ENCODE data around the gene DRD4.

The DRD4 gene

DNA sequence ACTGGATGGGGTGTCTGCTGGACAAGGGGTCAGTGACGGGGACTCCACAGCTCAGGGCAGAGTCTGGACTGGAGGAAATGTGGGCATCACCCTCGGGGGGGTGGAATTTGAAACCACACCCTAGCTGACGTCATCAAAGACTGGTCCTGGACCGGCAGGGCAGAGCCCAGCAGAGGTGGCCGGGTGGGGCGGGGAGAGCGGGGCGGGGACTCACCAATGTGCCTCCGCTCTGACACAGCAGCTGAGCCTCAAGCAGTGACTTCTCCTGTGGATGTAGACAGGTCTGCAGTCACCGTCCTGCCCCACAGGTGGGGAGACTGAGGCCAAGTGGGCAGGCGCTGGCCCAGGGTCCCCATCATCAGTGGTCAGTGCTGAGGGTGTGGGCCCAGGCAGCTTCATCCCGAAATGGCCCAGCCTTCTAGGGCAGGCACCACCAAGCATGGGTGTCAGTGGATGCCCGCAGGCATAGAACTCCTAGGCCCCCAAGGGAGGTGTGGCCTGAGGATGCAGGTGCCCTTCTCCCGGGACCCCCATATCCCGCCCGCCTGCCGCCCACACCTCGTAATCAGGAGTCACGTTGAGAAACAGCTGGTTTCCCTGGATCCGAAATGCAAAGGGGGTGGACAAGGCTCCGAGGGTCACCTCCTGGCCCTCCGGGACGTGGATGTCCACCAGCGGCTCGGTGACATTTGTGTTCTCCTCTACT lies 12.9 kb upstream of the DRD4 start:
- DNase-seq: no peak

DNA sequence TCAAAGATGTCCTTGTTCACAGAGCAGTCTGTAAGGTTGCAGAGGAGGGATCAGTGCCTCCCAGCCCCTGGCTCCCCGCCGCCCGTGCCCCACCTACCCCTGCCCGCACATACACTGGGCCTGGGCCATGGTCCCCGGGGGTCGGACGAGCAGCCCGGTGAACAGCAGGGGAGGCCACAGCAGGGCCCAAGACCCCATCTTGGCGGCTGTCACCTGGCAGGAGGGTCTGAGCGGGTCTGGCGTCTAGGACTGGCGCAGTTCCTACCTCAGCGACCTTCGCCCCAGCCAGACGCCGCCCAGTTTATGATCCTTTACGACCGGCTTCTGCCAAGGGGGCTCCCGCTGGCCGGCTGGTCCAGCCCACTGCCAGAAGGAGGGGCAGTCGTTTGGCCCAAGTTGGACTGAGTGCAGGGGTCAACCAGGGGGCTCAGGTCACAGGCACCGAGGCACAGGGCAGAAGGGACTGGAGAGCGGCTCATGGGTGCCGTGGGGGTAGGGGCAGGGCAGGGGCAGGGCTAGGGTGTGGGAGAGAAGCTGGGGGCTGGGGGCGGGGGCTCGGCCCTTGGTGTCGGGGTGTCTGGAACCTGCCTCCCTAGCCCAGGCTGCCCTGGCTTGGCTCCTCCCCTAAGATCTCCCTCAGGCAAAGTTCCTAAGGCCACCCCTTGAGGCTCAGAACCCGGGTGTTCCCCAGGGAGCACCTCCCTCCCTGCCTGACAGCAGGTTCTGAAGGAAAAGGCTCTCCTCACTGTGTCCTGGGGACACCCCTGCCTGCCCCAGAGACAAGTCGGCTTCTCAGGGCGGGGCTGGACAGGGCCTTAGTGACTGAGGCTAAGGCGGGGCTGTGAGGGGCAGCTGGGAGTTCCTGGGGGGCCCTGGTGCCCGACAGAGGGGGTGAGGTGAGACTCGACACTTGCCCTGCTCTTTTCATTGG lies 12.1 kb upstream of the DRD4 start, which contains the start of gene CDHR5:
CDHR5 (minus strand) TSS at position 251 of the 931 bp plus-strand sequence; CDS start at position 198, 53 bp downstream.
- DNase-seq: no peak

- DNase-seq: no peak
These were observed 11.3 kb upstream of the DRD4 start for GRCh38 chr11:625636-626268.

- no peak for DNase-seq
These were observed 10.4 kb upstream of the DRD4 start, which contains the start of gene SCT for GRCh38 chr11:626475-627307. TSS of gene SCT (minus strand) at chr11:627181. CDS start at chr11:627143, 38 bp downstream.

DNA sequence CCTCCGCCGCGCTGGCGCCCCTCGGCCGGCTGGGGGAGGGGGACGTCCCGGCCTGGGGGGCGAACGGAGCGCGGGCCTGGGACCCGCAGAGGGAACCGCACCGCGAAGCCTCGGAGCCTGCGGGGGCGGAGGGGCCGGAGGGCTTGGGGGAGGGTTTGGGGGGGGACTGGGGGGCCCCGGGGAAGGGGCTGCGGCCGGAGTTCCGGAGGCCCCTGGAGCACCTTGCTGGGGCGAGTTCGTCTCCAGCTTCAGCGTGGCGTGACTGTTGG lies 9.8 kb upstream of the DRD4 start:
- no peak for DNase-seq

- no peak for DNase-seq
These were observed 9.0 kb upstream of the DRD4 start for GRCh38 chr11:628056-628455.

GRCh38 chr11:629237-629583 lies 7.9 kb upstream of the DRD4 start:
- no peak for DNase-seq

DNA sequence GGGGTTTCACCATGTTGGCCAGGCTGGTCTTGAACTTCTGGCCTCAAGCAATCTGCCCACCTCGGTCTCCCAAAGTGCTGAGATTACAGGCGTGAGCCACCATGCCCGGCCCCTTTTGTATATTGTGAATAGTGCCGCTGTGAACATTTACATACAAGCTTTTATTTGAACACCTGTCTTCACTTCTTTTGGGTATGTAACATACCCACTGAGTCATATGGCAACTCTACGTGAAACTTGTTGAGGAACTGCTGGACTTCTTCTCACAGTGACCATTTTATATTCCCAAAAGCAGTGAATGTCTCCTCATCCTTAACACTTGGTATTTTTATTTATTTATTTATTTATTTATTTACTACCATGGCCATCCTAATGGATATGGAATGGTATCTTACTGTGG lies 6.2 kb upstream of the DRD4 start:
- no peak for DNase-seq

- DNase-seq: no peak
These were observed 1.0 kb upstream of the DRD4 start for GRCh38 chr11:635945-636510.

GRCh38 chr11:637333-637592 lies 194 bp downstream of the DRD4 start:
- no peak for DNase-seq

DNA sequence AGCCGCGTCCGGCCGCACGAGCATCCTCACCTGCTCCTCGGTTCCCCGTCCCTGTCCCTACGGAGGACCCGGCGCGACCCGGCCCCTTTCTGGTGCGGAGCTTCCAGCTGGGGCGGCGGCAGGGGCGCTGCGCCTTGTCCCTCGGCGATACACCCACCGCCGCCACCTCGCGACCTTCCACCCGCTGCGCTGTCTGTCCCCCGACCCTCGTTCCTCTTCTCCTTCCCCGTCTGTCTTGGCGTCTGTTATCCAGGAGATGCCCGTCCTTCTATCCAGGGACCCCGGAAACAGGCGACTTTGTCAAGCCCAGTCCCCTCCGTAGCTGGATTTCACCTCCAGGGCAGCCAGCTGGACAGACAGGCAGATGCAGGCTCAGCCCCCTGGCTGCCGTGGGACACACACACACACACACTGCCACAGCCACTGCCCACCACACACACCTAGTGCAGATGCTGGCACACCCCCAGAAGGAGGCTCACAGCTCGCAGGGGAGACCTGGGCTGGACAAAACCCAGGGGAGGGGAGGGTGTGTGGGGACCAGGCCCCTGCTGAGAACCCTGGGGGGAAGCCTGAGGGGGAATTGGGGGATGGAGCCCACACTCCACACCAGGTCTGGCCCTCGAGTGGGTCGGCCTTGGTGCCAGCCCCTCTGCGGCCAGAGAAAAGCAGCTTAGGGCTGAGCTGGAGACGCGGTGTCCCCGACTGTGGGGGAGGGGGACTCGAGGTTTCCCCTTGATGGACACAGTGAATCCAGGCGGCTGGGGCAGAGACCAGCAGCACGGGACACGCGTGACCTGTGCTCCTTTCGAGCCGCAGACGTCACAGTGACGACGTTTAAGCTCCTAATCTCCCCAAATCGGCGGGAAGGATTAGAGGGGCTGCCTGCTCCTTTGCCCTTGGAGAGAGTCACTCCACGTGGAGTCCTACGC lies 788 bp downstream of the DRD4 start:
- DNase-seq: no peak

DNA sequence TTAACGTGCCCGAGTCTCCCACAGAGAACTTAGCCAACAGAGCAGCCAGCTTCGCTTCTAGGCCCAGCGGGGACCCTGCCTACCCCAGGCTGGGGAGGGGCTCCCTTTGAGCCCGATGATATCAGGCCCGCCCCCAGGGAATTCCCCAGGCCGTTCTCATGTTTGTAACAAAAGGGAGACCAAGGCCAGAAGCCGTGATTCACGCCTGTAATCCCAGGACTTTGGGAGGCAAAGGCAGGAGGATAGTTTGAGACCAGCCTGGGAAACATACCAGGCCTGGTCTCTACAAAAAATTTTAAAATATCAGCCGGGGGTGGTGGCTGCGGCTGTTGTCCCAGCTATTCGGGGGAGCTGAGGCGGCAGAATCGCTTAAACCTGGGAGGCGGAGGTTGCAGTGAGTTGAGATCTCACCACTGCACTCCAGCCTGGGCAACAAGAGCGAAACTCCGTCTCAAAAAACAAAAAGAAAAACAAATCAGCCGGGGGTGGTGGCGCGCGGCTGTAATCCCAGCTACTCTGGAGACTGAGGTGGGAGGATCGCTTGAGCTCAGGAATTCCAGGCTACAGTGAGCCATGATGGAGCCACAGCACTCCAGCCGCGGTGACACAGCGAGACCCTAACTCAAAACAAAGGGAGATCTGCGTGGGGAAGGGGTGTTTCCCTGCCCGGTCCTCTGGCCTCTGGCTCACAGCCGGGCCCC lies 1.7 kb downstream of the DRD4 start:
- no peak for DNase-seq

DNA sequence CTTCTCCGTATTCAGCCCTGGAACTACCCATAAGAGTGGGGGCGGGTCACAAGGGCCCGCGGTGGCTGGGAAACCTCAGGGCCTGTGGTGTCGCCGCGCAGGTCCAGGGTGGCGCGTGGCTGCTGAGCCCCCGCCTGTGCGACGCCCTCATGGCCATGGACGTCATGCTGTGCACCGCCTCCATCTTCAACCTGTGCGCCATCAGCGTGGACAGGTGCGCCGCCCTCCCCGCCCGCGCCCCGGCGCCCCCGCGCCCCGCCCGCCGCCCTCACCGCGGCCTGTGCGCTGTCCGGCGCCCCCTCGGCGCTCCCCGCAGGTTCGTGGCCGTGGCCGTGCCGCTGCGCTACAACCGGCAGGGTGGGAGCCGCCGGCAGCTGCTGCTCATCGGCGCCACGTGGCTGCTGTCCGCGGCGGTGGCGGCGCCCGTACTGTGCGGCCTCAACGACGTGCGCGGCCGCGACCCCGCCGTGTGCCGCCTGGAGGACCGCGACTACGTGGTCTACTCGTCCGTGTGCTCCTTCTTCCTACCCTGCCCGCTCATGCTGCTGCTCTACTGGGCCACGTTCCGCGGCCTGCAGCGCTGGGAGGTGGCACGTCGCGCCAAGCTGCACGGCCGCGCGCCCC lies 2.4 kb downstream of the DRD4 start:
- no peak for DNase-seq

DNA sequence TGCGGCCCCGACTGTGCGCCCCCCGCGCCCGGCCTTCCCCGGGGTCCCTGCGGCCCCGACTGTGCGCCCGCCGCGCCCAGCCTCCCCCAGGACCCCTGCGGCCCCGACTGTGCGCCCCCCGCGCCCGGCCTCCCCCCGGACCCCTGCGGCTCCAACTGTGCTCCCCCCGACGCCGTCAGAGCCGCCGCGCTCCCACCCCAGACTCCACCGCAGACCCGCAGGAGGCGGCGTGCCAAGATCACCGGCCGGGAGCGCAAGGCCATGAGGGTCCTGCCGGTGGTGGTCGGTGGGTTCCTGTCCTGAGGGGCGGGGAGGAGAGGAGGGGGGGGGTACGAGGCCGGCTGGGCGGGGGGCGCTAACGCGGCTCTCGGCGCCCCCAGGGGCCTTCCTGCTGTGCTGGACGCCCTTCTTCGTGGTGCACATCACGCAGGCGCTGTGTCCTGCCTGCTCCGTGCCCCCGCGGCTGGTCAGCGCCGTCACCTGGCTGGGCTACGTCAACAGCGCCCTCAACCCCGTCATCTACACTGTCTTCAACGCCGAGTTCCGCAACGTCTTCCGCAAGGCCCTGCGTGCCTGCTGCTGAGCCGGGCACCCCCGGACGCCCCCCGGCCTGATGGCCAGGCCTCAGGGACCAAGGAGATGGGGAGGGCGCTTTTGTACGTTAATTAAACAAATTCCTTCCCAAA lies 3.1 kb downstream of the DRD4 start:
- DNase-seq: no peak

- no peak for DNase-seq
These were observed 4.8 kb downstream of the DRD4 start for GRCh38 chr11:641806-642370.

- DNase-seq: no peak
These were observed 6.3 kb downstream of the DRD4 start for GRCh38 chr11:643366-643765.

DNA sequence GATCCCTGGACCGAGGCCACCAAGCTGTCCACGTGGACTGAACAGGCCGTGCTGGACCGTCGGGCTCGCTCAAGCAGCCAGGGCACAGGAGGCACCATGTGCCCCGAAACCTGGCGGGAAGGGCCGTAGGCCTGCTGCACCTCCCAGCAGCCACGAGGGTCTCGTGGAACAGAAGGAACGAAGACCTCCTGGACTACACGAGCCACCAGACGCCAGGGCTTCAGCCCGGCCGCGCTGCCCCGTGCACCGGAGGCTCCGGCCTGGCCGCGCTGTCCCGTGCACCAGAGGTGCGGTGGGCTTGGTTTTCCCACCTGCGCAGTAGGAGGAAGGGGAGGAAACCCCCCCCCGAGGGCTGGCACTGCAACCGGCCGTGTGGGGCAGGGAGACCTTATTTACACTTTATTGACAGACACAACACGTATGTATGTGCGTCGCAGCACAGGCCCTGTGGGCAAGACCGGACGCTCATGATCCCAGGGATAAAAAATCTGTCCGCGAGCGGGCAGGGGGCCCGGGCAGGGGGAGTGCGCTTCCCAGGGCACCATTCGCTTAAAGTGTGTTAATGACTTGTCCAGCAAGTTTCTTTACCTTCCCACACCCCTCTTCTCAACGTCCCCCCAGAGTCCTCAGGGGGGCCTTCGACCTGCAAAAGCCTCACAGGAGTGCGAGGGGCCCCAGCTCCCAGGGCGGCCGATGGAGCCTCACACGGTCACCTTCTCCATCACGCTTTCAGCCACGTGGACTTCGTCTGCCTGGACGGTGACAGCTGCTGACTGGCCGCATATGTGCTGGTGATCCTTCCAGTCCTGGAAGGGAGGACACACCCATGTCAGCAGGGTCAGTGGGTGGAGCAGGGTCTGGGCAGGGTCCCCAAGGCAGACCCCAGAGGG lies 7.0 kb downstream of the DRD4 start:
- DNase-seq: no peak

DNA sequence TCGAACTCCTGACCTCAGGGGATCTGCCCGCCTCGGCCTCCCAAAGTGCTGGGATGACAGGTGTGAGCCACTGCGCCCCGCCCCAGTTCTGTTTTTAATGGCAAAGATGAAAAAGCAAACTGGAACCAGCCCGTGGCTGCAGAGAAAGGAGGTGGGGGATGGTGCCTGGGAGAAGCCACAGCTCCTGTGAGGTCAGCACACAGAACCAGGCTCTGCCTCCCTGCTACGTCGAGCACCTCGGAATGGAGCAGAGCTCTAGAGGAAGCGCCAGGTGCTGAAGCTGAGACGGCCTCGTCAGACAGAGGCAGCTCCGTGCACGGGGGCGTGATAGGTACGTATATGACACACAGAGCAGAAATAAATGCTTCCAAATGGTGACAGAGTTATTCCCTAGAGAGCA lies 8.5 kb downstream of the DRD4 start:
- DNase-seq: no peak

- no peak for DNase-seq
These were observed 9.1 kb downstream of the DRD4 start for GRCh38 chr11:646214-646613.

Data from activated CD4-positive, alpha-beta T cell treated with anti-CD3 and anti-CD28 coated beads for 1 hour (primary cell).